Trophoblast cell (in vitro differentiated cells and primary cell): ENCODE measurements around the gene C1orf210.

Source experiments
- DNase-seq, 2 donors: peaks; one replicate each; pipeline ENCODE4 v3.0.0-alpha.2; 2016
- H2AFZ ChIP-seq: 2 replicates; pipeline ENCODE4 v1.6.1; 2013; ENCODE audit warnings: low read length, moderate library complexity, mild to moderate bottlenecking; ENCODE audit not compliant: insufficient read depth, poor library complexity
- H2AK5ac ChIP-seq: 2 replicates; pipeline ENCODE4 v1.6.1; 2013; ENCODE audit warnings: mild to moderate bottlenecking, low read length
- H2BK120ac ChIP-seq: 2 replicates; pipeline ENCODE4 v1.6.1; 2013; ENCODE audit warnings: low read length, mild to moderate bottlenecking, moderate library complexity; ENCODE audit not compliant: insufficient read depth, poor library complexity
- H2BK12ac ChIP-seq: 2 replicates; pipeline ENCODE4 v1.6.1; 2013; ENCODE audit warnings: mild to moderate bottlenecking, low read length, moderate library complexity
- H2BK5ac ChIP-seq: 2 replicates; pipeline ENCODE4 v1.6.1; 2013; ENCODE audit warnings: low read length, low read depth, moderate library complexity, mild to moderate bottlenecking; ENCODE audit not compliant: poor library complexity
- H3K14ac ChIP-seq: 2 replicates; pipeline ENCODE4 v1.6.1; 2013; ENCODE audit warnings: mild to moderate bottlenecking, low read length
- H3K18ac ChIP-seq: 2 replicates; pipeline ENCODE4 v1.6.1; 2013; ENCODE audit warnings: mild to moderate bottlenecking, low read length
- H3K23ac ChIP-seq: 2 replicates; pipeline ENCODE4 v1.6.1; 2013; ENCODE audit warnings: low read length
- H3K27ac ChIP-seq: 2 replicates; pipeline ENCODE4 v1.5.1; 2013; ENCODE audit warnings: low read depth, mild to moderate bottlenecking, inconsistent platforms, low read length, moderate library complexity
- H3K27me3 ChIP-seq: 2 replicates; pipeline ENCODE4 v1.6.1; 2013; ENCODE audit warnings: inconsistent platforms, mild to moderate bottlenecking, low read length, moderate library complexity; ENCODE audit not compliant: insufficient read depth
- H3K36me3 ChIP-seq, 2 experiments: 1 replicate in 1 of 2; 2 replicates in 1 of 2; pipeline ENCODE4 v1.6.1; 2013; ENCODE audit warnings: low read length in 2 of 2, mild to moderate bottlenecking in 2 of 2, moderate library complexity in 1 of 2; ENCODE audit not compliant: insufficient read depth in 2 of 2, control insufficient read depth in 1 of 2
- H3K4ac ChIP-seq: 2 replicates; pipeline ENCODE4 v1.6.1; 2013; ENCODE audit warnings: low read depth, mild to moderate bottlenecking, low read length, moderate library complexity
- H3K4me1 ChIP-seq, 2 experiments: 1 replicate in 1 of 2; 2 replicates in 1 of 2; pipeline ENCODE4 v1.6.1; 2013; ENCODE audit warnings: low read length in 2 of 2, mild to moderate bottlenecking in 2 of 2, moderate library complexity in 1 of 2; ENCODE audit not compliant: insufficient read depth in 2 of 2, control insufficient read depth in 1 of 2
- H3K4me2 ChIP-seq: 2 replicates; pipeline ENCODE4 v1.6.1; 2013; ENCODE audit warnings: inconsistent platforms, mild to moderate bottlenecking, low read length, moderate library complexity
- H3K4me3 ChIP-seq: 2 replicates; pipeline ENCODE4 v1.5.1; 2013; ENCODE audit warnings: mild to moderate bottlenecking, low read depth, low read length, inconsistent platforms
- H3K79me1 ChIP-seq: one replicate; pipeline ENCODE4 v1.6.1; 2013; ENCODE audit warnings: low read length
- H3K79me2 ChIP-seq: 2 replicates; pipeline ENCODE4 v1.6.1; 2013; ENCODE audit warnings: low read length, mild to moderate bottlenecking; ENCODE audit not compliant: control insufficient read depth, insufficient read depth, poor library complexity
- H3K9ac ChIP-seq: 2 replicates; pipeline ENCODE4 v1.6.1; 2013; ENCODE audit warnings: mild to moderate bottlenecking, low read length
- H3K9me3 ChIP-seq: 2 replicates; pipeline ENCODE4 v1.6.1; 2013; ENCODE audit warnings: low read depth, mild to moderate bottlenecking, control low read depth, inconsistent platforms, low read length; ENCODE audit not compliant: insufficient read depth
- H4K12ac ChIP-seq: 2 replicates; pipeline ENCODE4 v1.6.1; 2013; ENCODE audit warnings: low read depth, mild to moderate bottlenecking, low read length, moderate library complexity
- H4K8ac ChIP-seq: 2 replicates; pipeline ENCODE4 v1.6.1; 2013; ENCODE audit warnings: low read depth, mild to moderate bottlenecking, low read length, moderate library complexity
- H4K91ac ChIP-seq: one replicate; pipeline ENCODE4 v1.6.1; 2013; ENCODE audit warnings: low read depth, mild to moderate bottlenecking, low read length, moderate library complexity
- WGBS: extraction: QIAGEN DNeasy Blood & Tissue Kit; methylation state at CpG from one replicate; pipeline ENCODE4 v1.1.7; 2013; ENCODE audit warnings: missing lambda C conversion rate; ENCODE audit not compliant: insufficient read length, insufficient coverage; ENCODE audit errors: extremely low coverage; 5-methylcytosine and 5-hydroxymethylcytosine counted together

The C1orf210 gene

DNA sequence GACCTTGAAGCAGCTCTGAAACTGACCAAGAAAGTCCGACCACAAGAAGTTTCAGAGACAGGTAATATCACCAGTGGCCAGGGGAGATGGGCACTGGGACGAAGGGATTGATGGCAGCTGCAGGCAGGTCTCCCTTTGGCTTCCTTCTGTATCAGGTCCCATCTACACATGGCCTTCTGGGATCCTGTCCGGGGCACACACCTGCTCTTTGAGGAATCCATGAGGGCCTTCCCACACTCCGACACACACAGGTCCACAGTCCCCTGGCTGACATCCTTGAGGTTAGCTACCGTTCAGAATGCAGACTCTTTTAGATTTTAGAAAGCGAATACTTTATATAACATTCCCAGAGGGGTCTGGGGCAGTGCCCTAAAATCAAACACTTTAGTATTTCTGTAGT, 42.1 kb downstream of the C1orf210 start:
- Histone ChIP-seq H3K9ac (no peak overlapping the region), H3K4me2 (no peak overlapping the region), H3K27ac (no peak overlapping the region), H2BK120ac (no peak overlapping the region), H2AFZ (no peak overlapping the region), H3K79me2 (no peaks in the 10 kb centered on the region), H3K14ac (no peak overlapping the region), H4K91ac (no peak overlapping the region), H3K4me3 (no peak overlapping the region), H3K4ac (no peak overlapping the region), H2BK12ac (no peak overlapping the region), H3K27me3 (no peaks in the 10 kb centered on the region), H3K79me1 (no peaks in the 10 kb centered on the region), H4K8ac (no peak overlapping the region), H3K23ac (no peak overlapping the region), H2AK5ac (no peak overlapping the region), H2BK5ac (no peak overlapping the region), H3K18ac (no peak overlapping the region), H4K12ac (no peak overlapping the region), H3K4me1 (peaks cover 0 to 6% of the 10 kb centered on the region in 2 experiments), H3K9me3 (peaks cover 2% of the 10 kb centered on the region), H3K36me3 (no peaks in the 10 kb centered on the region)
- no peak for DNase-seq
- WGBS: no CpG with 5 or more reads among the region's 6 CpGs

DNA sequence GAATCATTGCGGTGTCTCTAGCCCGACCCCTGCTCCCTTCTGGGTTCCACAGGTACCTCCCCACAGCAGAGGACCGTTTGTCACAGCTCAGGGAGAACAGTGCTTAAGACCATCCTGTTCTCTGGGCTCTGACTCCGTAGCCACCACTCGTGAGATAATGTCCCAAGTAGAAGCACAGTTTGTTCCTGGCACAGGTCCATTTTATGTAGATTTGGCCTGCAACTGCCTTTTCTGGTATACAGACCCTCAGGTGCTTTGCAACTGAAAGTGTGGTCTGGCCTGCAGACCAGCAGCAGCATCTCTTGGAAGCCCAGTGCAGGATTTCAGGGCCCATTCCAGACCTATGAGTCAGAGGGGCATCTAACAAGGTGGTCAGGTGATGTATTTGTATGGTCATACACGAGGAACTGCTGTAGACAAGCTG, 44.0 kb downstream of the C1orf210 start:
- H3K36me3 ChIP-seq: no peaks in the 10 kb centered on the region
- H4K91ac ChIP-seq: no peak overlapping the region
- H3K27ac ChIP-seq: no peak overlapping the region
- no peaks in the 10 kb centered on the region for H3K27me3 ChIP-seq
- H2BK12ac ChIP-seq: no peak overlapping the region
- H3K4me3 ChIP-seq: no peak overlapping the region
- H3K14ac ChIP-seq: no peak overlapping the region
- H3K23ac ChIP-seq: no peak overlapping the region
- peaks cover 0 to 6% of the 10 kb centered on the region in 2 experiments for H3K4me1 ChIP-seq
- no peaks in the 10 kb centered on the region for H3K79me2 ChIP-seq
- H3K9me3 ChIP-seq: peaks cover 2% of the 10 kb centered on the region
- peak overlapping the region; percentile 6 for H3K4me2 ChIP-seq
- H2BK120ac ChIP-seq: no peak overlapping the region
- no peaks in the 10 kb centered on the region for H3K79me1 ChIP-seq
- H3K4ac ChIP-seq: no peak overlapping the region
- H2AFZ ChIP-seq: no peak overlapping the region
- H3K18ac ChIP-seq: no peak overlapping the region
- no peak overlapping the region for H2AK5ac ChIP-seq
- no peak overlapping the region for H2BK5ac ChIP-seq
- peak; percentile 80 to 88 for DNase-seq
- H4K8ac ChIP-seq: no peak overlapping the region
- no peak overlapping the region for H3K9ac ChIP-seq
- no peak overlapping the region for H4K12ac ChIP-seq
- no CpG with 5 or more reads among the region's 6 CpGs for WGBS

DNA sequence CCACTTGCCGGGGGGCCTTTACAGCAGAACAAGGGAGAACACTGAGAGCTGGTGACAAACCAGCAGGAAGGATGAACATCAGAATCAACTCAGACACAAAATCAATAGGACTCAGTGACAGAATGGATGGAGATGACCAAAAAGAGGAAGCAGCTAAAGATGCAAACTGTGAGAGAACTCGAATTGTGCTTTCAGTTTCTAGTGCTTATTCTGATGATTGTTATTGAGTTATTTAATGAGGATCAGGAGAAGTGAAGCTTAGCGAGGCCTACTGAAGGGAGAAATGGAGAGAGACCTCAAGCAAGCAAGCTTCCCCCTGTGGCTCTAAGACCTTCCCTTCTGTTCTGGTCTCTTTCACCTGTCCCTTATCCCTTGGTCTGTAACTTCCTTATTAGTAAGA, 45.9 kb downstream of the C1orf210 start:
- peaks cover 0 to 6% of the 10 kb centered on the region in 2 experiments for H3K4me1 ChIP-seq

DNA sequence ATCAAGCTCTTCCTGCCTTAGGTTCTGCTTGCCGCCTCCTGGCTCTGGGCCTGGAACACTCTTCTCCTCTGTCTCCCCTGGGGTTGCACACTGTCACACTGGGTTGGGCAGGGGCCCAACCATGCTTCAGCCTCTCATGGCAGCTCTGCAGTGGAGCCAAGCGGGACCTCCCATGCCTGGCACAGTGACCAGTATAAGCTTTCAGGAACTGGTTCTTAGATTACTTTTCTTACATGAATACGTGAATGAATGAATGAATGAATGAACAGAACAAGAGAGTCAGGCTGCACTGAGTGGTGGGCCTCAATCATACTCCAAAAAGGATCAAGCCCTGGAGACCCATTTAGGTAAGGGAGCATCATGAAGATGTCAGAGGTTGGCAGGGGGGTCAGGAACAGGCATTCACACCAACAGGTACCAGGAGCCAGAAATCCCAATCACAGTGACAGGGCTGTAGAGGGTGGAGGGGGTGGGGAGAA, 46.4 kb downstream of the C1orf210 start:
- Histone ChIP-seq H2AK5ac (no peak overlapping the region), H4K12ac (no peak overlapping the region), H3K79me2 (no peaks in the 10 kb centered on the region), H3K4me3 (no peak overlapping the region), H4K91ac (no peak overlapping the region), H3K14ac (no peak overlapping the region), H3K79me1 (no peaks in the 10 kb centered on the region), H3K18ac (no peak overlapping the region), H3K36me3 (no peaks in the 10 kb centered on the region), H3K4me1 (peaks cover 0 to 6% of the 10 kb centered on the region in 2 experiments), H2BK5ac (no peak overlapping the region), H3K9ac (no peak overlapping the region), H3K9me3 (peaks cover 2% of the 10 kb centered on the region), H3K4ac (no peak overlapping the region), H3K27me3 (no peaks in the 10 kb centered on the region), H3K27ac (no peak overlapping the region), H4K8ac (no peak overlapping the region), H2AFZ (no peak overlapping the region), H3K23ac (no peak overlapping the region), H2BK12ac (no peak overlapping the region), H2BK120ac (no peak overlapping the region), H3K4me2 (no peak overlapping the region)
- DNase-seq: no peak
- WGBS: no CpG with 5 or more reads among the region's 3 CpGs

More for the DNA sequence above, 45.9 kb downstream of the C1orf210 start:
- no peak overlapping the region for H4K12ac ChIP-seq
- H3K79me2 ChIP-seq: no peaks in the 10 kb centered on the region
- H3K4me3 ChIP-seq: no peak overlapping the region
- H3K23ac ChIP-seq: no peak overlapping the region
- H3K4me2 ChIP-seq: no peak overlapping the region
- no peak overlapping the region for H4K8ac ChIP-seq
- H2AFZ ChIP-seq: no peak overlapping the region
- H2BK5ac ChIP-seq: no peak overlapping the region
- H3K36me3 ChIP-seq: no peaks in the 10 kb centered on the region
- H3K79me1 ChIP-seq: no peaks in the 10 kb centered on the region
- no peak overlapping the region for H3K14ac ChIP-seq
- H2BK120ac ChIP-seq: no peak overlapping the region
- no peak overlapping the region for H3K18ac ChIP-seq
- no peak overlapping the region for H3K9ac ChIP-seq
- no peaks in the 10 kb centered on the region for H3K9me3 ChIP-seq
- H3K27ac ChIP-seq: no peak overlapping the region
- no peaks in the 10 kb centered on the region for H3K27me3 ChIP-seq
- no CpG with 5 or more reads among the region's 3 CpGs for WGBS
- no peak overlapping the region for H2BK12ac ChIP-seq
- no peak overlapping the region for H4K91ac ChIP-seq
- no peak for DNase-seq
- no peak overlapping the region for H3K4ac ChIP-seq
- H2AK5ac ChIP-seq: no peak overlapping the region
